Gastroesophageal sphincter (tissue), 4 donors: ENCODE results near the gene GCNT1. TPM values are rescaled to one million over a fixed set of nuclear protein-coding genes. Genes with fewer than 3 reads are reported as not detected.
"Not testable (repeated sequence)": the region's sequence is repeated elsewhere in the genome, so short reads cannot be mapped to it uniquely, and the experiment has no call there.

Experiments used
- ATAC-seq: fragments of 150-250 bp; one replicate; pipeline ENCODE4 v1.9.1; 2016; ENCODE audit warnings: mild to moderate bottlenecking, moderate library complexity
- H3K27ac ChIP-seq, 4 donors: fragments of 200-600 bp; sonication (generic) in 3 of 4; 1 replicate in 3 of 4; 2 replicates in 1 of 4; pipeline ENCODE4 v1.5.1; 2016 to 2019
- H3K27me3 ChIP-seq: fragments of 200-600 bp; sonication (generic); one replicate; pipeline ENCODE4 v1.5.1; 2019
- H3K36me3 ChIP-seq, 2 donors: fragments of 200-600 bp; sonication (generic); one replicate each; pipeline ENCODE4 v1.5.1; 2019; ENCODE audit warnings: control low read depth in 1 of 2
- H3K4me1 ChIP-seq, 3 donors: fragments of 200-600 bp; sonication (generic); 1 replicate in 2 of 3; 2 replicates in 1 of 3; pipeline ENCODE4 v1.5.1; 2016 to 2019; ENCODE audit warnings: control low read depth in 2 of 3
- H3K4me3 ChIP-seq, 2 donors: fragments of 200-600 bp; sonication (generic); one replicate each; pipeline ENCODE4 v1.5.1; 2019; ENCODE audit warnings: mild to moderate bottlenecking in 1 of 2, moderate library complexity in 1 of 2
- H3K9me3 ChIP-seq, 3 donors: fragments of 200-600 bp; sonication (generic); one replicate each; pipeline ENCODE4 v1.5.1; 2017 to 2019; ENCODE audit warnings: control low read depth in 2 of 3
- CTCF ChIP-seq, 4 experiments: fragments of 200-600 bp in 2 of 4; fragments of 450-650 bp in 2 of 4; sonication (generic) in 1 of 4; IDR thresholded peaks; one replicate each; pipeline ENCODE4 v1.5.1; 2017 to 2019; ENCODE audit warnings: antibody characterized with exemption in 4 of 4, mild to moderate bottlenecking in 2 of 4, moderate library complexity in 2 of 4
- EP300 ChIP-seq: sonication (generic); formaldehyde crosslinking; IDR thresholded peaks from one replicate; pipeline ENCODE4 v1.6.1; 2017; ENCODE audit warnings: antibody characterized with exemption, mild to moderate bottlenecking
- POLR2A ChIP-seq, 2 donors: fragments of 450-650 bp; IDR thresholded peaks; one replicate each; pipeline ENCODE4 v1.6.1; 2017; ENCODE audit warnings: antibody characterized with exemption in 2 of 2, mild to moderate bottlenecking in 2 of 2, moderate library complexity in 1 of 2
- POLR2AphosphoS5 ChIP-seq: sonication (generic); formaldehyde crosslinking; IDR thresholded peaks from one replicate; pipeline ENCODE4 v1.6.1; 2017; ENCODE audit warnings: antibody characterized with exemption
- WGBS, 2 donors: methylation state at CpG; one replicate each; pipeline ENCODE4 v1.1.5; 2018; ENCODE audit warnings: low coverage in 1 of 2; 5-methylcytosine and 5-hydroxymethylcytosine counted together
- total RNA-seq, 4 donors: library from RNA; depleted of rRNA; stranded (reverse); fragments of >200 nt; gene quantifications; one replicate each; pipeline ENCODE4 v1.1.0, GENCODE V29; 2016

GCNT1 gene
- total RNA-seq, 4 donors from 2014 or later, result 2.0 to 5.7 (median 3.5) TPM

- Histone ChIP-seq H3K4me3 (no peak overlapping the region), H3K27ac (no peak overlapping the region), H3K9me3 (peaks cover 0 to under 1% (median 0%) of the 10 kb centered on the region in 3 donors), H3K4me1 (no peaks in the 10 kb centered on the region), H3K36me3 (no peaks in the 10 kb centered on the region), H3K27me3 (peaks cover 5% of the 10 kb centered on the region)
- WGBS, 2 donors, result 70 to 78% methylated on average over 3 to 6 of the region's 8 CpGs
- ATAC-seq, result no peak
- no peak for TF ChIP-seq POLR2AphosphoS5
- TF ChIP-seq EP300, result no peak
- TF ChIP-seq CTCF (IDR thresholded peaks at IDR 0.05), result no peak
- TF ChIP-seq POLR2A (IDR thresholded peaks at IDR 0.05), result no peak
Measured at GRCh38 chr9:76519075-76519835, 60.3 kb downstream of the GCNT1 start.

- H3K4me1 ChIP-seq, result no peaks in the 10 kb centered on the region
- no peaks in the 10 kb centered on the region for H3K9me3 ChIP-seq
- ATAC-seq, result no peak
- no peak overlapping the region for H3K27ac ChIP-seq
- peaks cover 5% of the 10 kb centered on the region for H3K27me3 ChIP-seq
- H3K4me3 ChIP-seq, result no peak overlapping the region
- H3K36me3 ChIP-seq, result no peaks in the 10 kb centered on the region
- 60 to 77% methylated on average over 1 to 6 of the region's 6 CpGs for WGBS, 2 donors
- TF ChIP-seq POLR2A (IDR thresholded peaks at IDR 0.05) (no peak), POLR2AphosphoS5 (no peak), CTCF (IDR thresholded peaks at IDR 0.05) (no peak), EP300 (no peak)
Measured at GRCh38 chr9:76521244-76521681, 62.3 kb downstream of the GCNT1 start.

GRCh38 chr9:76521906-76522305 is 62.9 kb downstream of the GCNT1 start:
- Histone ChIP-seq H3K36me3 (no peaks in the 10 kb centered on the region), H3K9me3 (no peaks in the 10 kb centered on the region), H3K27ac (no peak overlapping the region), H3K4me3 (no peak overlapping the region), H3K4me1 (no peaks in the 10 kb centered on the region), H3K27me3 (peaks cover 5% of the 10 kb centered on the region)
- WGBS, 2 donors, result 73 to 83% methylated on average over 2 to 3 of the region's 3 CpGs
- TF ChIP-seq POLR2A (IDR thresholded peaks at IDR 0.05) (no peak), POLR2AphosphoS5 (no peak), EP300 (no peak), CTCF (IDR thresholded peaks at IDR 0.05) (no peak)
- no peak for ATAC-seq

GRCh38 chr9:76523617-76524200 is 64.7 kb downstream of the GCNT1 start:
- H3K9me3 ChIP-seq, H3K4me3 ChIP-seq, H3K36me3 ChIP-seq, ATAC-seq, H3K27ac ChIP-seq, H3K4me1 ChIP-seq: not testable (repeated sequence)
- peaks cover 11% of the 10 kb centered on the region for H3K27me3 ChIP-seq
- 60% methylated on average over 1 of the region's 36 CpGs; no CpG with 5 or more reads in 1 of the 2 donors for WGBS, 2 donors

GRCh38 chr9:76525196-76525595 is 66.2 kb downstream of the GCNT1 start:
- H3K4me3 ChIP-seq, result no peak overlapping the region
- no peak overlapping the region for H3K27ac ChIP-seq
- TF ChIP-seq POLR2A (IDR thresholded peaks at IDR 0.05) (no peak), EP300 (no peak), CTCF (IDR thresholded peaks at IDR 0.05) (no peak), POLR2AphosphoS5 (no peak)
- no peaks in the 10 kb centered on the region for H3K4me1 ChIP-seq
- no peaks in the 10 kb centered on the region for H3K36me3 ChIP-seq
- peaks cover 6% of the 10 kb centered on the region for H3K27me3 ChIP-seq
- 65 to 67% methylated on average over 3 of the region's 3 CpGs for WGBS, 2 donors
- H3K9me3 ChIP-seq, result no peaks in the 10 kb centered on the region
- ATAC-seq, result no peak
